Skin epidermis (tissue), 12 donors: Measurements from ENCODE around the gene H2BK1.

Source experiments
- H3K27ac ChIP-seq, 21 experiments: fragments of 200-600 bp; sonication (generic) in 11 of 21; one replicate each; pipeline ENCODE4 v1.5.0; 2020; ENCODE audit warnings: mild to moderate bottlenecking in 3 of 21, inconsistent platforms in 2 of 21, moderate library complexity in 2 of 21
- H3K4me3 ChIP-seq, 7 experiments: fragments of 200-600 bp; sonication (generic) in 2 of 7; one replicate each; pipeline ENCODE4 v1.5.0; 2020; ENCODE audit warnings: inconsistent platforms in 2 of 7, mild to moderate bottlenecking in 2 of 7, moderate library complexity in 1 of 7

The H2BK1 gene

GRCh38 chr7:151208253-151208862 is 1.9 kb downstream of the H2BK1 start:
- peak overlapping the region in 1 of 21 experiments; percentile 33 for H3K27ac ChIP-seq

DNA sequence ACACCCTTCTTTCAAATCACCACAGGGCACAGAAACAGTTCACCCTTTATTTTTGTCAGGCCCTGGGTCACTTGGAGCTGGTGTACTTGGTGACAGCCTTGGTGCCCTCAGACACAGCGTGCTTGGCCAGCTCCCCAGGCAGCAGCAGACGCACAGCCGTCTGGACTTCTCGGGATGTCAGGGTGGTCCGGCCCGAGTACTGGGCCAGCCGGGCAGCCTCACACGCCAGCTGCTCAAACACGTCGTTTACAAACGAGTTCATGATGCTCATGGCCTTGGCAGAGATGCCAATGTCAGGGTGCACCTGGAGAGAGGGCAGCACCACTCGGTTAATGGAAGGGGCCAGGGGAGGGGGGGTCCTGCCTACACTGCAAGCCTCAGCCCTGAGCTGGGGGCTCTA is 2.5 kb downstream of the H2BK1 start:
- Histone ChIP-seq H3K4me3 (no peak overlapping the region), H3K27ac (peak overlapping the region in 2 of 21 experiments; percentile 33 to 36)

More at GRCh38 chr7:151208253-151208862, 1.9 kb downstream of the H2BK1 start:
- no peak overlapping the region for H3K4me3 ChIP-seq

DNA sequence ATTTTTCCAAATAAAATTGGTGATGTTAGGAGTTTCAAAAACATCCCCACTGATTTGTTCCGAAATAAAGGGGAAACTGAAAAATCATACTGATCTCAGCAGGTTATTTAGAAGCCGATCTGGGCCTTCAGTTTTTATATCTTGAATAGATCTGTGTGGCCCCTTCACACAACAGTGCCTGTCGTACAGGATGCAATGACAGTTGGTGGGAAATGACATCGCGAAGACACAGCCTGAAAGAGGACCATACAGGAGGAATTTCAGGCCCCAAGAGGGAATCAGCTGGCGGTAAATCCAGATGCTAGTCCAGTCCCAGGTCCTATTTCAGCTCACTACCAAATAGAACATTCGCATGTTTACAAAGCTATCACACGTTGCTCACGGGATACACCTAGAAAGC is 3.0 kb downstream of the H2BK1 start:
- H3K4me3 ChIP-seq, result no peak overlapping the region
- H3K27ac ChIP-seq, result peak overlapping the region in 2 of 21 experiments; percentile 33 to 36

DNA sequence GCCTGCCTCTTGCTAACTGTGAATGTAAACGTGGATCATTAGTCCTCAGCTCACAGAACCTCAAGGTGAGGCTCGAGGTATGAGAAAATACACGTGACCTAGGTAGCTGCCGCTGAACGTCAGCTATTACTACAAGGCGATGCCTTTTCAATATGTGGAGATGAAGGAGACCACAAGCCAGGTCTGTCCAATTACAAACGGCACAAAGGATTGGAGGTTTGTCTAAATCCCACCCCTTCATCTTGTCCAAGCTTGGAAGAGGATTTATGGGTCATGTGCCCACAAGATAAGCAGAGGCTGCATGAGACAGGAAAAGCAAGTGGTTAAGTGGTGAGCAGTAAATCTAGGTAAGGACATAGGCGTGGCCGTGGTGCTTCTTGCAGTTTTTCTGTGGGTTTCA is 3.4 kb downstream of the H2BK1 start:
- Histone ChIP-seq H3K4me3 (no peak overlapping the region), H3K27ac (peak overlapping the region in 3 of 21 experiments; percentile 0 to 42 (median 18))

- Histone ChIP-seq H3K4me3 (no peak overlapping the region), H3K27ac (no peak overlapping the region)
Measured at GRCh38 chr7:151205730-151206129, 4.6 kb downstream of the H2BK1 start.

DNA sequence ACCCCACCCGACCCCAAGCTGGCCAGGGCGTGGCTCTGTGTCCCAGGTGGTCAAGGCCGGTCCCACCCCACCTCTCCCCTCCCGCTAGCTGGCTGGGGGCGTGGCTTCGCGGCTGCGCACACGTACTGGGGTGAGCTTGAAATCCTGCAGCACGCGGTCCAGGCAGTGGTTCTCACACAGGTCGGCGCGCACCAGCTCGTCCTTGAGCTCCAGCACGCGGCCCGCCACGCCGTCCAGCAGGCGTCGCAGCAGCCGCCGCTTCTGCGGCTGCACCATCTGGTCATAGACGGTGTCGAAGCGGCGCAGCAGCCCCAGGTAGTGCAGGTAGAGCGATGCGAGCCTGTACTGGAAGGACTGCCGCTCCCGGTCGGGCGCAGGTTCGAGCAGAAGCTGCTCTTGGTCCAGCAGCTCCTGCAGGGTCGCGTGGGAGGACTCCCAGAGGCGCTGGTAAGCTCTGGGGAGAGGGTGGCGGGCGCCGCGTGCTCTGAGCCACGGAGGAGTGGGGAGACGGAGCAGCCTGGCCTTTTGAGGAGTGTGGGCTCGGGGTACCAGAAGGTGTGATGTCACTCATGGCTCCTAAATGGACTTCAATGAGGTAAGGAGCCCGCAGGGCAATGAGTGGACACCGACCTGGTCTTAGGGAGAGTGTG is 5.8 kb downstream of the H2BK1 start:
- H3K27ac ChIP-seq, result no peak overlapping the region
- no peak overlapping the region for H3K4me3 ChIP-seq

DNA sequence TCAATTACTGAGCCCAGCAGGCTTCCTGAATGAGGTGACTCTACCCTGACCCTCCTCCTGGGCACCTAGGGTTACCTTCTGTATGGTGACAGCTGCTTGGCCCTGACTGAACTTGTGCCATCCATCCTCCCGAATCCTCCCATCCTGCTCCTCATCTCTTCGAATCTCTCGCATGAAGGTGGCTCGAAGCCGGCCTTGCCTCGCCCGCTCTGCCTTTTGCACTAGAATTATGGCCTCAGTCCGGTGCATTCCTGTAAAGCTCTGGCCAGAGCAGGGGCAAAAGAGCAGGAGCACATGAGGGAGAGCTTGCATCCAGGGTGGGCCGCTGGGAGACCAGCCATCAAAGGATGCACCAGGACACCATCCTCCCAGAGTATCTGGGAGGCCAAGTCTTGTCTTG is 7.5 kb downstream of the H2BK1 start:
- Histone ChIP-seq H3K4me3 (no peak overlapping the region), H3K27ac (no peak overlapping the region)

DNA sequence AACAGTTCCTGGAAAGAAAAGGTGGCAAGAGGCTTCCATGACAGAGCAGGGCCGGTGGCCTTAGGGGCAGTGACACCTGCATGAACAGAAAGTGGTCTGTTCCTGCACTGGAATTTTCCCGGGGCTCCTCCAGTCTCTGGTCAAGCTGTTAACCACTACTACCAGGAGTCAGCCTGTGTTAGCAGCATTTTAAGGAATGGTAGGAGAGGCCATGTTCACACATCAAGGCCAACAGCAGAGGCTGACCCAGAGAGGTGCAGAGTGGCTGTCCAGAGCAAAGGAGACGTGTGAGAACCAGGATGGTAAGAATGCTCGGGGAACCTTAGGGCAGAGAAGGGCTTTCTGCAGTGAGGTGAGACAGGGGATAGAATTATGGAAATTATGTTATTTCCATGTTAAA is 8.5 kb downstream of the H2BK1 start:
- Histone ChIP-seq H3K27ac (no peak overlapping the region), H3K4me3 (no peak overlapping the region)

GRCh38 chr7:151201344-151201743 is 8.9 kb downstream of the H2BK1 start:
- no peak overlapping the region for H3K4me3 ChIP-seq
- no peak overlapping the region for H3K27ac ChIP-seq

DNA sequence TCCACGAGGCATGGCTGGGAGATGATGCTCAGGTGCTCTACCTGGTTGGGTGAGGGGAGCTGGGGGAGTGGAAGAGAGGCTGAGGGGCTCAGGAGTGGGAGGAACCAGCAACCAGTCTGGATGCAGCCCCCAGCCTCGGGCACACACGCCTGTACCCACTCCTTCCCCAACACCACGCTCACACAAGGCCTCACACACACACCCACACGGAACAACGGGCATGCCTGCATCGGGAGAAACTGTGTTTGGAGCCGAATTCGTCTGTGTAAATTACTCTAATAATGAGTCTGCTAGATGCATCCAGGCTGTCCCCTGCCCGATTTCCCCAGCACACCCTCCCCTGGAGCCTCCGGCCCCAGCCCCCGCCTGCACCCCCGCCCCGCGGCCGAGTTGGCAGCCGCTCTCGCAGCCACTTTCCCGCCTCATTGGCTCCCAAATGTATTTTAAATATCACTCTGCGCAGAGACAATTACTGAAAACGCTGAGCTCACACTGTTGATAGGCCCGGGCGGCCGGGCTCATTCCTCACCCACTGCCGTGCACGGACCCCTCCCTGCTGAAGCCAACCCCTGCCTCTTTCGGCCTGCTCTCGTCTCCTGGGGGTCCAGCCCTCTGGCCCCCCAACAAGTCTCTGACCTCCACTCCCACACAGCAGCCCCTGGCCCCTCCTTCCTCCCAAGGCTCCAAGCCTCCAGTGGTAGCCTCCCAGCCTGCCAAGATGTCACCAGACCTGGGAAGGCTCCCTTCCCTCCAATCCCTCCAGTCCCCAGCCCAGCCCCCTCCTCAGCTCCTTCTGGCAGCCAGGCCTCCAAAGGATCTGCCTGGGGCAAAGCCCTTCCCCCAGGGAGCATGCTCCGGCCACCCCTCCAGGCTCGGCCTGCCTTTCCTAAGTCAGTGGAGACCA is 11.1 kb downstream of the H2BK1 start:
- Histone ChIP-seq H3K27ac (no peak overlapping the region), H3K4me3 (no peak overlapping the region)

- Histone ChIP-seq H3K27ac (no peak overlapping the region), H3K4me3 (no peak overlapping the region)
Measured at GRCh38 chr7:151197932-151198331, 12.4 kb downstream of the H2BK1 start.

DNA sequence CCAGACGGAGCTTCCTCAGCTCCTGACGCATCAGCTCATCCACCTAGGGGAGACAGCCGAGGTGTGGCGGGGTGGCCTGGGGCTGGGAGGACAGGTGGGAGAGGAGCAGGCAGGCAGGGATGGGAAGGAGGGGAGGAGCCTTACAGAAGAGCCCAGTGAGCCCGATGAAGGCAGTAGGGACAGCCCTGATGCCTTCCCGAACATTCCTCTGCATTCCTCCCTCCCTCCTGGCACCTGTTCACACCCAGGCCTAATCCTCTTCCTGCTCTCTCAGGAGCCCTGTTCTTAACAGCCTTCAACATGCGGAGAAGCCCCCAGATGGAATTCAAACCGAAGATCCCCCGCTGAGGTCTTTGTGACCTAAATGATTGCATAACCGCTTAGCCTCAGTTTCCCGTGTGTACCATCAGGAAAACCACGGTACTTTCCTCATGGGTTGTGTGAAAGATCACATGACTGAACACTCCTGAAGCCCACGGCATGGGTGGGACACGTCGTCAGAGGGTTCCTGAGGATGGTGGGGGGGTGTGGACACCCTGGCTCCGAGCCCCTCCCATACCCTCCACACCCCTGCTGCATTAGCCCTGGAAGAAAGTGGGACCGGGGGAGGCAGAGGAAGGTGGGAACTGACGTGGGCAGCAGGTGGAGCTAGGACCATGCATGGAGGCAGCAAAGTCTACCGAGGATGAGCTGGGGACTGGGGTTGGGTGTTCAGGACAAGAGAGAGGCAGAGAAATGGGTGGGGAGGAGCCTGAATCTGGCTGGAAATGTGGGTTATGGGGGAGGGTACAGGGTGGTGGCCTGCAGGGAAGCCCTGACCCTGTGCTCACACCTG is 14.5 kb downstream of the H2BK1 start:
- H3K4me3 ChIP-seq, result no peak overlapping the region
- H3K27ac ChIP-seq, result no peak overlapping the region

DNA sequence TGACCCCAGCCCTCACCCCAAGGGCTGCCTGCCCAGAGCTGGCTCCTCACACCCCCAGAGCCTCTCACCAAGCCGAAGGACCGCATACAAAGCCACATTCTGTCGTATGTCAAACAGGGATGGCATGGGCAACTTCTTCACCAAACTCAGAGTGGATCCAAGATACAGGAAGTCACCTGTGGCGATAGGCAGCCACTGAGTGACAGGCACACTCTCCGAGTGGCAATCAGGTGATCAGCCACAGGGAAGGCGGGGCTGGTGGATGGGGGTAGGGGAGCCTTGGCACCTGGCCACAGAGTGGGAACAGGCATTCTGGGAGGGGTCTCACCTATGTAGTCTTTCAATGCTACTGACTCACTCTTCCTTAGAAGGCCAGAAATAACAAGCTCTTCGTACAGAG is 16.1 kb downstream of the H2BK1 start:
- Histone ChIP-seq H3K27ac (no peak overlapping the region), H3K4me3 (no peak overlapping the region)

DNA sequence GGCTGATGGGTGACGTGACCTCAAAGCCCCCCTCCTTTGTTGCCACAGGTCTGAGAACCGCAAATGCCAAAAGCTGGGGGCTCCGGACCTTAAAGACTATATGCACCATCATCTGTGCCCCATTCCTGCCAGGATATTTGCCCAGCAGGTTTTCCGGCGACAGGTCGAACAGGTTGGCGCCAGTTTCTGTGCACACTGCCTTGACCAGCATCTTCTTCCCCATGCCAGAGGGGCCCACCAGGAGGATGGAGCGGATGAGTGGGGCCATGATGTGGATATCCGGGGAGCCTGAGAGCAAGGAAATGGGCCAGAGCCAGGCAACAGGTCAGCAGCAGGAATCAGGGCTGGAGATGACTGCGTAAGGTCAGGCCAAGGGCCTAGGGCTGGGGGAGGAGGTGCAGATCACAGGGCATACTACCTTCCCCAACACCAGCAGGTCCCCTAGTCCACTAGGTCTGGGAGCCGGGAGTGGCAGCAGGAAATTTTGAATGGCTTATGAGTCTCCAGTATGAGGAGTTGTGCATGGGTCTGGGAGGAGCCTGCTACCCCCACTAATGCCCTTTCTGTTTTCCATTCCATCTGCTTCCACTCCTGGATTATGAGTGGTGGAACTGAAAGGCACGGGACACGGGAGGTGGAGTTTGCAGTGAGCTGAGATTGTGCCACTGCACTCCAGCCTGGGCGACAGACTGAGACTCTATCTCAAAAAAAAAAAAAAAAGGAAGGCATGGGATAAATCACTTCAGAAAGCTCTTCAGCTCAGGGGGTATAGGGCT is 16.9 kb downstream of the H2BK1 start:
- no peak overlapping the region for H3K27ac ChIP-seq

DNA sequence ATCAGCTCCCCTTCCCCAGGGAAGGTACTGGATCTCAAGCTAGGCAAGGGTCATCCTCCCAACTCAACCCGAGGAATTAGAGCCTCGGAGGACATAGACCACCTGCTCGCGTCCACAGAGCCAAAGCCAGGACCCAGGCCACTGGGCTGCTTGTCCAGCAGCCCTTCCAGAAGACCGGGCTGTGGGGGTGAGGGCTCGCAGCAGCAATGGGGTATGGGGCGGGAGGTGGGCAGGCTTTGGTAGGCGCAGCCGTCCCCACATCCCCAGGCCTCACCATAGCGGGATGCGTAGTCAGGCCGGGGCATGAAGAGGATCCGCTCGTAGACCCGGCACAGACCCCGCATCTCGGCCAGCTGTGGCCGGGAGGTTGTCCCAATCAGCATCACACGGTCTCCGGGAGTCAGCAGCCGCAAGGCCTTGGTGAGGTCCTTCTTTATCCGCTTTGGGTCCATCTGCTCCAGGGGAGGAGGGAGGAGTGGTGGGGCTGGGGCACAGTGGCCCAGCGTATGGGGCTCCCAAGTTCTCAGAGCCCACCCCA is 18.2 kb downstream of the H2BK1 start:
- Histone ChIP-seq H3K27ac (no peak overlapping the region), H3K4me3 (no peak overlapping the region)

More for the DNA sequence above, 16.9 kb downstream of the H2BK1 start:
- no peak overlapping the region for H3K4me3 ChIP-seq

GRCh38 chr7:151191544-151191943 is 18.7 kb downstream of the H2BK1 start:
- Histone ChIP-seq H3K27ac (no peak overlapping the region), H3K4me3 (no peak overlapping the region)

DNA sequence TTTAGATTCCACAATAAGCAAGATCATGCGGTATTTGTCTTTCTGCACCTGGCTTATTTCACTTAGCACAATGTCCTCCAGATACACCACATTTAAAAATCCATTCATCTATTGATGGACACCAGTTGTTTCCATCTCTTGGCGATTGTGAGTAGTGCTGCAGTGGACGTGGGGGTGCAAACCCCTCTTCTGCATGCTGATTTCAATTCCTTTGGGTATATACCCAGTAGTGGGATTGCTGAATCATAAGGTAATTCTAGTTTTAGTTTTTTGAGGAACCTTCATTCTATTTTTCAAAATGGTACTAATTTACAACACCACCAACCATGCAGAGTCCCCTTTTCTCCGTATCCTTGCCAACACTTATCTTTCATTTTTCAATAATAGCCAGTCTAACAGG is 21.2 kb downstream of the H2BK1 start:
- Histone ChIP-seq H3K27ac (no peak overlapping the region), H3K4me3 (no peak overlapping the region)

DNA sequence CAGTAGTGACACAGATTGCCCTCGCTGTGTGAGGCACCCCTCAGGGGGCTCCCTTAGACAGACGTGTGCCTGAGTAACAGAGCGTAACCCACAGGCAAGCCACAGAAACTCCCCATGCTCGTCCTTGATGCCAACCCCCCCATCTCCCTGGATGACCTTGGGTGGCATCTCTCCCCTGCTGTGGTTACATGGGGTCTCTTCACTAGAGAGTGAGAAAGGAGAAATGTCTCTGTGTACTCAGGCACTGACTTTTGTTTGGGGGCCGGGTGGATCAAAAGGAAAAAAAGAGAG is 22.1 kb downstream of the H2BK1 start:
- H3K4me3 ChIP-seq, result no peak overlapping the region

More for the DNA sequence above, 22.1 kb downstream of the H2BK1 start:
- no peak overlapping the region for H3K27ac ChIP-seq
